ENCODE measurements around the gene MYO3B. TPM values are rescaled to one million over a fixed set of nuclear protein-coding genes. Genes with fewer than 3 reads are reported as not detected.
"Not testable (repeated sequence)": the region's sequence is repeated elsewhere in the genome, so short reads cannot be mapped to it uniquely, and the experiment has no call there.

The MYO3B gene
- total RNA-seq, 4 donors from 2014 or later, result 6.0 to 7.4 (median 7.2) TPM

- TF ChIP-seq POLR2A (IDR thresholded peaks at IDR 0.05) (no peak), CTCF (IDR thresholded peaks at IDR 0.05) (no peak)
- DNase-seq, result no peak
- Histone ChIP-seq H3K4me3 (replicated peaks in 1 of 3) (no peak overlapping the region), H3K36me3 (no peaks in the 10 kb centered on the region), H3K27me3 (no peaks in the 10 kb centered on the region), H3K9me3 (no peaks in the 10 kb centered on the region), H3K27ac (no peak overlapping the region), H3K4me1 (no peaks in the 10 kb centered on the region)
- 94 to 99% methylated on average over 3 of the region's 3 CpGs for WGBS, 2 donors
- intact Hi-C loops (cut with DNase I), result no loop called here
Observed at GRCh38 chr2:170605862-170606261, 427.9 kb downstream of the MYO3B start.

GRCh38 chr2:170607171-170607570 lies 429.2 kb downstream of the MYO3B start:
- no peaks in the 10 kb centered on the region for H3K36me3 ChIP-seq
- no peaks in the 10 kb centered on the region for H3K4me1 ChIP-seq
- intact Hi-C loops (cut with DNase I), result no loop called here
- H3K9me3 ChIP-seq, result no peaks in the 10 kb centered on the region
- TF ChIP-seq CTCF (IDR thresholded peaks at IDR 0.05) (no peak), POLR2A (IDR thresholded peaks at IDR 0.05) (no peak)
- WGBS, 2 donors, result 94 to 96% methylated on average over 3 of the region's 3 CpGs
- no peak overlapping the region for H3K4me3 ChIP-seq (replicated peaks in 1 of 3)
- H3K27me3 ChIP-seq, result no peaks in the 10 kb centered on the region
- DNase-seq, result no peak
- H3K27ac ChIP-seq, result no peak overlapping the region

- no peaks in the 10 kb centered on the region for H3K36me3 ChIP-seq
- no peak for TF ChIP-seq POLR2A (IDR thresholded peaks at IDR 0.05)
- no peaks in the 10 kb centered on the region for H3K4me1 ChIP-seq
- H3K4me3 ChIP-seq (replicated peaks in 1 of 3), result no peak overlapping the region
- H3K27ac ChIP-seq, result no peak overlapping the region
- 81 to 86% methylated on average over 2 of the region's 2 CpGs for WGBS, 2 donors
- DNase-seq, result no peak
- intact Hi-C loops (cut with DNase I), result no loop called here
- no peaks in the 10 kb centered on the region for H3K9me3 ChIP-seq
- H3K27me3 ChIP-seq, result no peaks in the 10 kb centered on the region
Observed at GRCh38 chr2:170610615-170611014, 432.7 kb downstream of the MYO3B start.

- DNase-seq; H3K27me3 ChIP-seq; H3K4me3 ChIP-seq (replicated peaks in 1 of 3); H3K4me1 ChIP-seq; H3K9me3 ChIP-seq; H3K27ac ChIP-seq; H3K36me3 ChIP-seq; intact Hi-C loops (cut with DNase I): not testable (repeated sequence)
- WGBS, 2 donors, result 88% methylated on average over 5 of the region's 7 CpGs
Observed at GRCh38 chr2:170618948-170619347, 441.0 kb downstream of the MYO3B start.

GRCh38 chr2:170635094-170635493 lies 457.1 kb downstream of the MYO3B start:
- intact Hi-C loops (cut with DNase I); DNase-seq; H3K4me3 ChIP-seq (replicated peaks in 1 of 3); H3K4me1 ChIP-seq; H3K9me3 ChIP-seq; H3K27me3 ChIP-seq; H3K36me3 ChIP-seq; H3K27ac ChIP-seq: not testable (repeated sequence)
- WGBS, 2 donors, result 95% methylated on average over 4 of the region's 4 CpGs

- no peaks in the 10 kb centered on the region for H3K9me3 ChIP-seq
- 82 to 84% methylated on average over 3 of the region's 3 CpGs for WGBS, 2 donors
- DNase-seq, result no peak
- no peak overlapping the region for H3K27ac ChIP-seq
- no peaks in the 10 kb centered on the region for H3K27me3 ChIP-seq
- H3K36me3 ChIP-seq, result no peaks in the 10 kb centered on the region
- H3K4me1 ChIP-seq, result no peaks in the 10 kb centered on the region
- TF ChIP-seq POLR2A (IDR thresholded peaks at IDR 0.05) (no peak), CTCF (IDR thresholded peaks at IDR 0.05) (no peak)
- H3K4me3 ChIP-seq (replicated peaks in 1 of 3), result no peak overlapping the region
- intact Hi-C loops (cut with DNase I), result no loop called here
Observed at GRCh38 chr2:170639635-170640034, 461.7 kb downstream of the MYO3B start.

- H3K27ac ChIP-seq, result no peak overlapping the region
- intact Hi-C loops (cut with DNase I), result no loop called here
- no peaks in the 10 kb centered on the region for H3K27me3 ChIP-seq
- H3K9me3 ChIP-seq, result no peaks in the 10 kb centered on the region
- H3K4me3 ChIP-seq (replicated peaks in 1 of 3), result no peak overlapping the region
- DNase-seq, result no peak
- TF ChIP-seq CTCF (IDR thresholded peaks at IDR 0.05), result no peak
- no peak for TF ChIP-seq POLR2A (IDR thresholded peaks at IDR 0.05)
- H3K36me3 ChIP-seq, result no peaks in the 10 kb centered on the region
- 87 to 88% methylated on average over 4 of the region's 4 CpGs for WGBS, 2 donors
- H3K4me1 ChIP-seq, result no peaks in the 10 kb centered on the region
Observed at GRCh38 chr2:170641961-170642360, 464.0 kb downstream of the MYO3B start.
